GM19395 (cell line): ENCODE data around the gene DES.
"Not testable (repeated sequence)": the region's sequence is repeated elsewhere in the genome, so short reads cannot be mapped to it uniquely, and the experiment has no call there.

Experiments used
- ATAC-seq: cut with Tn5 transposase; IDR thresholded peaks from one replicate; pipeline ENCODE4 v1.9.1; 2021; ENCODE audit warnings: mild to moderate bottlenecking, moderate library complexity; ENCODE audit not compliant: unreplicated experiment

DES gene

GRCh38 chr2:219418155-219419011, at the start of gene DES:
TSS of gene DES (plus strand) at chr2:219418377. CDS start at chr2:219418463, 86 bp downstream.
- ATAC-seq, result no peak

- no peak for ATAC-seq
Observed at GRCh38 chr2:219368690-219369191, 49.4 kb upstream of the DES start.

- ATAC-seq, result no peak
Observed at GRCh38 chr2:219369447-219369861, 48.7 kb upstream of the DES start.

- ATAC-seq, result no peak
Observed at GRCh38 chr2:219378163-219378851, 39.9 kb upstream of the DES start.

- no peak for ATAC-seq
Observed at GRCh38 chr2:219380926-219381325, 37.3 kb upstream of the DES start.

- ATAC-seq, result no peak
Observed at GRCh38 chr2:219381448-219381847, 36.7 kb upstream of the DES start.

GRCh38 chr2:219384083-219384713, 34.0 kb upstream of the DES start:
- no peak for ATAC-seq

GRCh38 chr2:219384859-219385258, 33.3 kb upstream of the DES start:
- ATAC-seq, result no peak

GRCh38 chr2:219385958-219386520, 32.1 kb upstream of the DES start:
- no peak for ATAC-seq

GRCh38 chr2:219386532-219387280, 31.5 kb upstream of the DES start:
- ATAC-seq, result no peak

- ATAC-seq, result peak; percentile 74
Observed at GRCh38 chr2:219387306-219388120, 30.7 kb upstream of the DES start, which contains the start of gene DNPEP. TSS of gene DNPEP (minus strand) at chr2:219387912. CDS start at chr2:219387794, 118 bp downstream.

- peak; percentile 72 for ATAC-seq
Observed at GRCh38 chr2:219388121-219388906, 29.9 kb upstream of the DES start.

- ATAC-seq, result no peak
Observed at GRCh38 chr2:219388907-219389156, 29.3 kb upstream of the DES start.

- no peak for ATAC-seq
Observed at GRCh38 chr2:219392754-219393153, 25.4 kb upstream of the DES start.

GRCh38 chr2:219395056-219395455, 23.1 kb upstream of the DES start:
- ATAC-seq, result not testable (repeated sequence)

- ATAC-seq, result no peak
Observed at GRCh38 chr2:219395609-219396008, 22.6 kb upstream of the DES start.

- no peak for ATAC-seq
Observed at GRCh38 chr2:219396863-219397457, 21.2 kb upstream of the DES start.

- no peak for ATAC-seq
Observed at GRCh38 chr2:219398721-219399363, 19.3 kb upstream of the DES start.
